A673 (cell line): ENCODE measurements around the gene PIM2.

Experiments
- CTCF ChIP-seq: fragments of 300-800, 200-600 bp; sonication (generic); conservative IDR thresholded peaks from 2 replicates; pipeline ENCODE4 v1.5.1; 2017; ENCODE audit warnings: low read depth, mild to moderate bottlenecking, antibody characterized with exemption, low read length, moderate library complexity, mixed read lengths
- EZH2 ChIP-seq: fragments of 200-600 bp; sonication (generic); IDR thresholded peaks from 2 replicates; pipeline ENCODE4 v1.6.1; 2017; ENCODE audit warnings: borderline replicate concordance, low read depth, mild to moderate bottlenecking, mixed read lengths, antibody characterized with exemption, low read length; ENCODE audit not compliant: poor library complexity, severe bottlenecking

GRCh38 chrX:48897157-48897624 lies 21.6 kb downstream of the PIM2 start:
- TF ChIP-seq CTCF (no peak), EZH2 (no peak)
